ENCODE measurements around the gene DBNDD2.

DNA sequence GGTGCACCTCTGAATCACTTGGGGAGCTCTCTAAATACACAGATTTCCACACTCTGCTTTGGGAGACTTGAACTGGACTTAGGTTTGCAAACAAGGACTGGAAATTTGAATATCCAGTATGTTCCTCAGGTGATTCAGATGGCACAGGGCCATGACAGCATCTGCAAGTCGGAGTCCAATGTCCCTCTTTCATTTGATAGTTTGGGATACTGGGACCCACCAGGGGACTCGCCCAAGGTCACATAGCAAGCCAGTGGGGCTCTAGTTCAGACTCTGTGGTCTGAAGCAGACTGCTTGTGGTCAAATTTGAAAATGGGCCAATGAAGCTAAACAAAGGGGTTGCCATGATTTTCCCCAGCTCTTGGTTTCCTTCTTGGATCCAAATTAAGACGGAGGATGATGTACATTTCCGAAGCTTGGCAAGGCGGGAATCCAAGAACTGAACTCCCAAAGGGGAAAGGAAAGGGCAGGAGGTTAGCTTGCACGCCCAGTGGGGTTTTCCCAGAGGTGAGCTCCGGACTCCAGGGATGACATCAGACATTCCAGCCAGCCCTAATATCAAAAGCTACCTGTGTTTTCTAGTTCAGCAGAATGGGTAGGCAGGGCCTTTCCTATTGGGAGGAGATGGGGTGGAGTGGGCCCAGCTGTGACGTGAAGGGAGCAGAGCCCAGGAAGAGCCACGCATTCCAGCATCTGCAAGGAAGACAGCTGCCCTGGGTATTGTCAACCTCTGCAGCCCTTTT, 48.5 kb upstream of the DBNDD2 start:
- no peak for TF ChIP-seq EZH2 (IDR thresholded peaks at IDR 0.05; ENCODE audit: low read depth, unreplicated experiment)
- TF ChIP-seq, protein P1, sequence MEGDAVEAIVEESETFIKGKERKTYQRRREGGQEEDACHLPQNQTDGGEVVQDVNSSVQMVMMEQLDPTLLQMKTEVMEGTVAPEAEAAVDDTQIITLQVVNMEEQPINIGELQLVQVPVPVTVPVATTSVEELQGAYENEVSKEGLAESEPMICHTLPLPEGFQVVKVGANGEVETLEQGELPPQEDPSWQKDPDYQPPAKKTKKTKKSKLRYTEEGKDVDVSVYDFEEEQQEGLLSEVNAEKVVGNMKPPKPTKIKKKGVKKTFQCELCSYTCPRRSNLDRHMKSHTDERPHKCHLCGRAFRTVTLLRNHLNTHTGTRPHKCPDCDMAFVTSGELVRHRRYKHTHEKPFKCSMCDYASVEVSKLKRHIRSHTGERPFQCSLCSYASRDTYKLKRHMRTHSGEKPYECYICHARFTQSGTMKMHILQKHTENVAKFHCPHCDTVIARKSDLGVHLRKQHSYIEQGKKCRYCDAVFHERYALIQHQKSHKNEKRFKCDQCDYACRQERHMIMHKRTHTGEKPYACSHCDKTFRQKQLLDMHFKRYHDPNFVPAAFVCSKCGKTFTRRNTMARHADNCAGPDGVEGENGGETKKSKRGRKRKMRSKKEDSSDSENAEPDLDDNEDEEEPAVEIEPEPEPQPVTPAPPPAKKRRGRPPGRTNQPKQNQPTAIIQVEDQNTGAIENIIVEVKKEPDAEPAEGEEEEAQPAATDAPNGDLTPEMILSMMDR (conservative IDR thresholded peaks at IDR 0.05; ENCODE audit: low read depth in 2 of 2) = no peak
- TF ChIP-seq POLR2AphosphoS5 (IDR thresholded peaks at IDR 0.05; ENCODE audit: low read depth) = no peak
- TF ChIP-seq STAT1 (IDR thresholded peaks at IDR 0.05; ENCODE audit: unreplicated experiment) = no peak
- TF ChIP-seq EZH2phosphoT487 (IDR thresholded peaks at IDR 0.05; ENCODE audit: unreplicated experiment) = no peak
- no peak for TF ChIP-seq ZNF331 (CRISPR knock-in tag; IDR thresholded peaks at IDR 0.05; ENCODE audit: low read depth)

Measured in GM23338 (cell line).